Calu3 (cell line): ENCODE results near the gene RSPH10B2. TPM values are rescaled to one million over a fixed set of nuclear protein-coding genes. Genes with fewer than 3 reads are reported as not detected.
A peak's percentile ranks its signal among the peaks of the same experiment; 100 is the strongest.
"Not testable (repeated sequence)": the region's sequence is repeated elsewhere in the genome, so short reads cannot be mapped to it uniquely, and the experiment has no call there.

ENCODE experiments used
- Bru-seq: library from RNA; stranded (reverse); fragments of 400-500 nt; gene quantifications from one replicate; lab custom pipeline; 2021; lab: Mats Ljungman, UMichigan
- BruChase-seq, 2 experiments: library from RNA; stranded (reverse); fragments of 400-500 nt; gene quantifications; one replicate each; lab custom pipeline; 2021; lab: Mats Ljungman, UMichigan
- BruUV-seq: library from RNA; stranded (reverse); fragments of 400-500 nt; replicated peaks from 2 replicates; lab custom pipeline; 2021; lab: Mats Ljungman, UMichigan
- CTCF ChIA-PET: fragments of 300-600 bp; sonication (Branson Sonifier 250); formaldehyde crosslinking; loops from one replicate; lab custom pipeline; 2022; ENCODE audit warnings: antibody characterized with exemption; lab: Charles Lee
- DNase-seq: peaks from one replicate; pipeline ENCODE4 v3.0.0; 2022
- H3K27ac Mint-ChIP-seq: one replicate; pipeline ENCODE4 v1.8.0; 2022; ENCODE audit warnings: mixed read lengths; ENCODE audit not compliant: unreplicated experiment
- H3K27me3 Mint-ChIP-seq: one replicate; pipeline ENCODE4 v1.8.0; 2022; ENCODE audit warnings: mixed read lengths; ENCODE audit not compliant: unreplicated experiment
- H3K36me3 Mint-ChIP-seq: one replicate; pipeline ENCODE4 v1.8.0; 2022; ENCODE audit warnings: mild to moderate bottlenecking, moderate library complexity, mixed read lengths; ENCODE audit not compliant: insufficient read depth, unreplicated experiment
- H3K4me1 Mint-ChIP-seq: one replicate; pipeline ENCODE4 v1.8.0; 2022; ENCODE audit warnings: mild to moderate bottlenecking, low read depth, mixed read lengths; ENCODE audit not compliant: unreplicated experiment
- H3K4me3 Mint-ChIP-seq: one replicate; pipeline ENCODE4 v1.8.0; 2022; ENCODE audit warnings: mild to moderate bottlenecking, low read depth, moderate library complexity, mixed read lengths; ENCODE audit not compliant: unreplicated experiment
- H3K9me3 Mint-ChIP-seq: one replicate; pipeline ENCODE4 v1.8.0; 2022; ENCODE audit warnings: low read depth, mixed read lengths; ENCODE audit not compliant: unreplicated experiment
- intact Hi-C: fragments of 100-400 bp; cut with micrococcal nuclease; formaldehyde crosslinking; loops from one replicate; pipeline ENCODE4 v1.10.0; 2022; ENCODE audit not compliant: unreplicated experiment
- long read RNA-seq: library from polyadenylated mRNA; stranded (forward); transcript quantifications from one replicate; pipeline ENCODE4 v2.0.0, GENCODE V29; 2022
- total RNA-seq: library from RNA; stranded (reverse); gene quantifications from 2 replicates; pipeline ENCODE4 v1.2.3, GENCODE V29; 2022
- TF ChIP-seq, protein P1 (sequence below): fragments of 200-600 bp; IDR thresholded peaks from one replicate; pipeline ENCODE4 v1.8.0; 2022; ENCODE audit warnings: antibody characterized with exemption; ENCODE audit not compliant: unreplicated experiment

Gene RSPH10B2
- 0.29 and 0.71 TPM in 2 replicates for total RNA-seq
- percentile 10 among the genes with signal in this experiment for Bru-seq, nascent RNA
- percentile 19 among the genes with signal in this experiment for BruChase-seq, experiment 1, labeled RNA remaining after a 6-hour chase
- percentile 18 among the genes with signal in this experiment for BruChase-seq, experiment 2, labeled RNA remaining after a 2-hour chase
- long read RNA-seq = 0 reads

- H3K27ac Mint-ChIP-seq, H3K27me3 Mint-ChIP-seq, H3K4me1 Mint-ChIP-seq, H3K36me3 Mint-ChIP-seq, BruUV-seq, intact Hi-C loops, CTCF ChIA-PET, H3K9me3 Mint-ChIP-seq, H3K4me3 Mint-ChIP-seq: not testable (repeated sequence)
- peak; percentile 4 for DNase-seq
Observed at GRCh38 chr7:6753964-6754363, at the start of gene RSPH10B2. RSPH10B2 (plus strand) TSS chr7:6754103; CDS start chr7:6757678, 3,575 bp downstream.

DNA sequence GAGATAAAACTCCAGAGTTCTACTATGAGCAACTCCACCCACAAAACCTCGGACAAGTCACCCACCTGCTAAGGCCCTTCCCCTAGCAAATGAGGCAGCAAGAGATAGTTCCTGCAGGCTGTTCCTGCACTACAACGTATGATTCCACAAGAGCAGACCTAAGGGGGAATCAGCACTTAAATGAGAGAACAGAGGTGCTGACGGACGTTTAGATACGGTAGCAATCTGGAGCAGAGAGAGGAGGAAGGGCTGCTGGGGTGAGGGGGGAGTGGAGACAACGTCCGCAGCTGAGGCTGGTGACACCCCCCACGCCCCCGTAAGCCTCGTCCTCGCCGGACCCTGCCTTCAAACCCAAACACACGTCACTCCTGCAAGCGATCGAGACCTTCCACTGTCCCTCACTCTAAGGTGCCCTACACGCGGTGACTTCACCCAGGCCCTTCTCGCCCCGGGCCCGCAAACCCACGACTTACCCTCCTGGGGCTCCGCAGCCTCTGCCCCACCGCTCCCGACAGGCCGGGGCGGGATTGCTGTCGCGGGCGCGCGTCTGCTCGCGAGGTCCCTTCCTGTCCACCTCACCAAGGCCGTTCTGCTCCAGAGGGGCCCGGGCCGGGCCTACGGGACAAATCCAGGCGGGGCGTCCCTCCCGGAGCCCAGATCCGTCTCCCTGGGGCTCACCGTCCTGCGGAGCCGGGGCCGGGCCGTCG lies 47.8 kb upstream of the RSPH10B2 start:
- BruUV-seq = no TSS peak
- H3K9me3 Mint-ChIP-seq = peaks cover 23% of the 10 kb centered on the region
- H3K4me3 Mint-ChIP-seq = peak overlapping the region; percentile 93
- H3K27ac Mint-ChIP-seq = peak overlapping the region; percentile 79
- peaks cover 14% of the 10 kb centered on the region for H3K27me3 Mint-ChIP-seq
- H3K4me1 Mint-ChIP-seq = peaks cover 11% of the 10 kb centered on the region
- CTCF ChIA-PET = no interaction called here
- DNase-seq = peak; percentile 60
- peaks cover 57% of the 10 kb centered on the region for H3K36me3 Mint-ChIP-seq
- intact Hi-C loops = no loop called here
- TF ChIP-seq, protein P1, sequence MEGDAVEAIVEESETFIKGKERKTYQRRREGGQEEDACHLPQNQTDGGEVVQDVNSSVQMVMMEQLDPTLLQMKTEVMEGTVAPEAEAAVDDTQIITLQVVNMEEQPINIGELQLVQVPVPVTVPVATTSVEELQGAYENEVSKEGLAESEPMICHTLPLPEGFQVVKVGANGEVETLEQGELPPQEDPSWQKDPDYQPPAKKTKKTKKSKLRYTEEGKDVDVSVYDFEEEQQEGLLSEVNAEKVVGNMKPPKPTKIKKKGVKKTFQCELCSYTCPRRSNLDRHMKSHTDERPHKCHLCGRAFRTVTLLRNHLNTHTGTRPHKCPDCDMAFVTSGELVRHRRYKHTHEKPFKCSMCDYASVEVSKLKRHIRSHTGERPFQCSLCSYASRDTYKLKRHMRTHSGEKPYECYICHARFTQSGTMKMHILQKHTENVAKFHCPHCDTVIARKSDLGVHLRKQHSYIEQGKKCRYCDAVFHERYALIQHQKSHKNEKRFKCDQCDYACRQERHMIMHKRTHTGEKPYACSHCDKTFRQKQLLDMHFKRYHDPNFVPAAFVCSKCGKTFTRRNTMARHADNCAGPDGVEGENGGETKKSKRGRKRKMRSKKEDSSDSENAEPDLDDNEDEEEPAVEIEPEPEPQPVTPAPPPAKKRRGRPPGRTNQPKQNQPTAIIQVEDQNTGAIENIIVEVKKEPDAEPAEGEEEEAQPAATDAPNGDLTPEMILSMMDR = no peak

GRCh38 chr7:6706666-6707407 lies 47.1 kb upstream of the RSPH10B2 start, which contains the start of gene ZNF12:
ZNF12 (minus strand) TSS chr7:6706947; CDS start chr7:6705173, 1,774 bp downstream.
- H3K4me1 Mint-ChIP-seq = peaks cover 11% of the 10 kb centered on the region
- BruUV-seq = no TSS peak
- TF ChIP-seq, protein P1 = no peak
- intact Hi-C loops = no loop called here
- peaks cover 14% of the 10 kb centered on the region for H3K27me3 Mint-ChIP-seq
- peak within 1 kb of the TSS; percentile 79 for H3K27ac Mint-ChIP-seq
- H3K9me3 Mint-ChIP-seq = peaks cover 23% of the 10 kb centered on the region
- peak; percentile 99 for DNase-seq
- CTCF ChIA-PET = interaction anchor here (0.6 kb wide), 1 partner anchor 195 kb away, joined by 4 read pairs; no protein-coding TSS in a partner anchor
- peaks cover 49% of the 10 kb centered on the region for H3K36me3 Mint-ChIP-seq
- H3K4me3 Mint-ChIP-seq = peak within 1 kb of the TSS; percentile 93

GRCh38 chr7:6708304-6708703 lies 45.6 kb upstream of the RSPH10B2 start:
- peaks cover 11% of the 10 kb centered on the region for H3K9me3 Mint-ChIP-seq
- no peak overlapping the region for H3K27ac Mint-ChIP-seq
- intact Hi-C loops = no loop called here
- H3K4me3 Mint-ChIP-seq = no peak overlapping the region
- no TSS peak for BruUV-seq
- peaks cover 36% of the 10 kb centered on the region for H3K36me3 Mint-ChIP-seq
- H3K4me1 Mint-ChIP-seq = peaks cover 6% of the 10 kb centered on the region
- CTCF ChIA-PET = no interaction called here
- TF ChIP-seq, protein P1 = no peak
- peaks cover 14% of the 10 kb centered on the region for H3K27me3 Mint-ChIP-seq
- DNase-seq = no peak
